HG03460 (cell line): ENCODE data around the gene MICAL2.

ENCODE experiments used
- ATAC-seq: cut with Tn5 transposase; IDR thresholded peaks from one replicate; pipeline ENCODE4 v1.9.1; 2021; ENCODE audit not compliant: unreplicated experiment

MICAL2 gene

DNA sequence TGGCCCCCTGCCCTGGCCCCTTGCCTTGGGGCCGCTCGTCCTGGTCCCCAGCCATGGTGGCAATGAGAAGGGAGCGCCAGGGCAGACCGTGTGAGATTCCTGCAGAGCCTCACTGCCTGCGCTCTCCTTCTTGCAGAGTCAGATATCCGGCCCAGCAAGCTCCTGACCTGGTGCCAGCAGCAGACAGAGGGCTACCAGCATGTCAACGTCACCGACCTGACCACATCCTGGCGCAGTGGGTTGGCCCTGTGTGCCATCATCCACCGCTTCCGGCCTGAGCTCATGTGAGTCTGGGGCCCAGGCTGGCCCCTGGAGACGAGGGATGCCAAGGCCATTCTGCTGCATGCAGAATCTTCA, 114.1 kb downstream of the MICAL2 start:
- peak; percentile 98 for ATAC-seq

DNA sequence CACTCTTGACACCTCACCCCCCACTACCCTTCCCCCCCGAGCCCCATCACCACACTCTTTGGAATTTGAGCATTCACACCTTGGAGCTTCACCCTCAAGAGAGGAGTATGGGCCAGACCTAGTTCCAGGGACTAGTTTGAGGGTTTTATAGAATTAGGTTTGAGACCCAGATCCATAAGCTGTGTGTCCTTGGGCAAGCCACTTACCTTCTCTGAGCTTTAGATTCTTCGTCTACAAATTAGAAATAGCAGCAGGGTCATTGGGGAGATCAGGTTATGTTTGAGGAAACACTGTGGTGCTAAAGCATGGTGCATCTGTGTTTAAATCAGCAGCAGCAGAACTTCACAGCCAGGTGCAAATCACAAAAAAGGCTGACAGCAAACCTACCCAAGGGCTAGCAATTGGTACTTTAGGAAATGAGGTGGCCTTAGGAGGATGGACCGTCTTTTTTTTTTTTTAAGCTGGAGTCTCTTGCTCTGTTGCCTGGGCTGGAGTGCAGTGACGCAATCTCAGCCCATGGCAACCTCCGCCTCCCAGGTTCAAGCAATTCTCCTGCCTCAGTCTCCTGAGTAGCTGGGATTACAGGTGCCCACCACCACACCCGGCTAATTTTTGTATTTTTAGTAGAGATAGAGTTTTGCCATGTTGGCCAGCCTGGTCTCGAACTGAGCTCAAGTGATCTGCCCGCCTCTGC, 114.8 kb downstream of the MICAL2 start:
- ATAC-seq, result no peak

DNA sequence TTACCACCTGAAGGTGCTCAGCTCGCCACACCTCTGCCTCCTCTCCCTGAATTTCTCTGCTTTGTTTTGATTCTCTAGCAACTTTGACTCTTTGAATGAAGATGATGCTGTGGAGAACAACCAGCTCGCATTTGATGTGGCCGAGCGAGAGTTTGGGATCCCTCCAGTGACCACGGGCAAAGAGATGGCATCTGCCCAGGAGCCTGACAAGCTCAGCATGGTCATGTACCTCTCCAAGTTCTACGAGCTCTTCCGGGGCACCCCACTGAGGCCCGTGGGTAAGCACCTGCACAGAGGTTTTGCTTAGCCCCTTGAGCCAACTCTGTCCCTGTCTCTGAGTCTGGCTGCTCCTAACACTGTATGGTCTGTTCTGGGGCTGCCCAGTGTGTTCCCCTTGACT, 115.7 kb downstream of the MICAL2 start:
- ATAC-seq, result no peak

- no peak for ATAC-seq
These were observed 119.2 kb downstream of the MICAL2 start for GRCh38 chr11:12229450-12230229.

DNA sequence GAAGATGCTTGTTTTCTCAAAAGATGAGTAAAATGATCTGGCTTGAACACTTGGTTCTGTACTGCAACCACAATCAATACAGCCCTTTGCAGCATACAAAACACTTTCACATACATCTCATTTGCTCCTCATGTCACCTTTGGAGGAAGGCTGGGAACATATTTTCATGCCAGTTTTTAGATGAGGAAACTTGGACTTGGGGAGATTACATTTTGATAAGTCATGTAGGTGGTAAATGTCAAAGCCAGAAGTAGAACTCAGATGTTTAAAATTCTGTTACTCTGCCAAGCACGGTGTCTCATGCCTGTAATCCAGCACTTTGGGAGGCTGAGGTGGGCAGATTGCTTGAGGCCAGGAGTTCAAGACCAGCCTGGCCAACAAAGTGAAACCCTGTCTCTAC, 121.8 kb downstream of the MICAL2 start:
- ATAC-seq, result no peak

DNA sequence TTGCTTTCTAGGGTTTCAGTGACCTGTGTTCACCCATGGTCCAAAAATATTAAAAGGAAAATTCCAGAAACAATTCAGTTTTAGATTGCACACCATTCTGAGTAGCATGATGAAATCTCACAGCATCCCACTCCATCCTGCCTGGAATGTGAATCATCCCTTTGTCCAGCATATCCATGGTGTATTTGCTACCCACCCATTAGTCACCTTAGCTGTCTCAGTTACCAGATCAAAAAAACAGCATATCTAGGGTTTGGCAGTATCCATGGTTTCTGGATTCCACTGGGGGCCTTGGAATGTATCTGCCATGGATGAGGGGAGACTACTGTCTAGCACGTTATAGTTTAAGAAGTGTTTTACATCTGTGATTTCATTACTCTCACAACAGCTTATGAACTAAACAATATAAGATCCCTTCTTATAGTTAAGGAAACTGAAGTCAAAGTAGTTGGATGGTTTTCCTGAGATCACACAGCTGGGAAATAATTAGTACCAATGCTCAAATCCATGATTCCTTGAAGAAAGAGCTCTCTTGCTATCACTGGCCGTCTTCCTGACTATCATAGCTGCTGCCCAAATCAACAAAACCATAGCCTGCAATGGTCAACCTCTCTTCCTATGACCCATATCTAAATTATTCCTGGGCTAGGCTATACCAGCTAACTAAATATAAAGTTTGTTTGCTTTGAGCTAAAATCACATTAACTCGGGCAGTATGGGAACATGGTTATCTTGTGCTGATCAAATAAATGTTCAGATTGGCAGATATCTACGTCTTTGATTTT, 122.6 kb downstream of the MICAL2 start:
- ATAC-seq, result no peak

DNA sequence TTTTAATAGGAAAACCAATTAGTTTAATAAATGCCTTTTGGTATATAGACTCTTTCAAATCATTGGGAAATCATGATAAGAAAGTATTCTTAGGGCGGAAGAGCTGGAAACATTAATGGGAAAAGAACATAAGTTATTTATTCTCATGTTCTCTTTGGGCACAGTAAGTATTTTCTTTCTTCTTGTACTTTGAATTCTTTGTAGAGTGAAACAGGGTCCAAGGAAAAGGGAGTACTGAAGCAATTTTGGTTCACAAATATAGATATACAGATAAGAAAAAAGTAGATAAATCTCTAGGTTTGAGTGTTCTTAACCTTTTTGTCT, 123.2 kb downstream of the MICAL2 start:
- no peak for ATAC-seq

GRCh38 chr11:12234221-12234620, 123.8 kb downstream of the MICAL2 start:
- ATAC-seq, result no peak

GRCh38 chr11:12235080-12235479, 124.7 kb downstream of the MICAL2 start:
- ATAC-seq, result no peak

GRCh38 chr11:12235553-12235946, 125.2 kb downstream of the MICAL2 start:
- peak; percentile 14 for ATAC-seq

DNA sequence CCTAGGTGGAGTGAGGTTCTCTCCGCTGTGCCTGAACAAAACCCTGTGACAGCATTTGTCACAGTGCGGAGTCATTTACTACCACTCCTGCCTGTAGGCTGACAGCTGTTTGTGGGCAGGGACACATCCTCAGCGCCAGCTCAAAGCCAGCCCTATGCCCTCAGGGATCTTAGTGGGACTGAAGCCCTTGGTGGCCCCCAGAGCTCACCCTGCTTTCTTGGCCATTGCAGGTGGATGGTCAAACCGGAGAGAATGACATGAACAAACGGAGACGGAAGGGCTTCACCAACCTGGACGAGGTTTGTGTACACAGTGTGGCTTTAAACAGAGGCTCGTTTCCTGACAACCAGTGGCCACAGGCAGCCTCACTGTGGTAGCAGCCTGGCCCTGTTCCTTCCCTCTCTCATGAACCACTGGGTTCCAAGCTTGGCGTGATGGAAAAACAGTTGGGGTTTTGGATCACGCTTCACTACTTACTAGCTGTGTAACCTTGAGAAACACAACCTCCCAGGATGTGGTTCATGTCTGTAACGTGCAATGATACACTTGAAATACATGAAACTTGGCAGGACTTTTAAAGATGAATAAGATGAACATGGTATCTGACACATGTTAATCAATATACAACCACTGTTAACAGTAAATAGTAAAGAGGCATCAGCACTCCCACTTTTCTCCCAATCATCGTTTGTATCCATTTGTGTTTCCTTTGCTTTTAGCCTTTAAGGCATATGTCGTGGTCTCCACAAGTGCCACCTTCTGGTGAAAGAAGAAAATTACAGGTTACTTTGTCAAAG, 125.8 kb downstream of the MICAL2 start:
- ATAC-seq, result peak; percentile 80

DNA sequence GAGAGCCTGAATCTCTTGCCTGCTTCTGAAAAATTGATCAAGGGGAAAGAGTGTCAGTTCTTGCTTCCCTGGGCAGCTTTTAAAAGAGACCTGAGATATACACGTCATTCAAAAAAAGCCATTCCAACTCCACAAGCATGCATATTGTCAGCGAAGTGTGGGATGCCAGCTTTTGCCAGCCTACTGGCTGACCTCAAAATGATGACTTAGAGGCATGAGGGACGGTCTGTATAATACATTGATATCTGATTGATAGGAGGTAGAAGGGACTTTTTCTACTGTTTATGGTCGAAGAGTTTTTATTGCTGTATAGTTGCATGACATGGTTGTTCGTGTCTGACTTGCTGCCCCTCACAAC, 126.3 kb downstream of the MICAL2 start:
- no peak for ATAC-seq

- ATAC-seq, result no peak
These were observed 127.0 kb downstream of the MICAL2 start for GRCh38 chr11:12237381-12237784.

DNA sequence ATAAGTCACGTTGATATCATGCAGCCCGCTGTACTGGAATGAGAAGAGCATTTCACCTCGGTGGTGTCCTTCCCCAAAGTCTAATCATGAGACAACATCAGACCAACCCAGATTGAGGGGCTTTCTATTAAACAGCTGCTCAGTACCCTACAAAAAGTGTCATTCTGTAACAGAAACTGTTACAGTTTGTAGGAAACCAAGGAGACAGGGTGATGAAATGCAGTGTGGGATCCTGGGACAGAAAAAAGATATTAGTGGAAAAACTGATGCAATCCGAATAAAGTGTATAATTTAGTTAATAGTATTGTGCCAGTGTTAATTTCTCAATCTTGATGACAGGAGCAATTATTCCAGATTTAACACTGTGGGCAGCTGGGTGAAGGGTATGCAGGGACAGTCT, 128.0 kb downstream of the MICAL2 start:
- no peak for ATAC-seq

- no peak for ATAC-seq
These were observed 129.0 kb downstream of the MICAL2 start for GRCh38 chr11:12239396-12239795.

DNA sequence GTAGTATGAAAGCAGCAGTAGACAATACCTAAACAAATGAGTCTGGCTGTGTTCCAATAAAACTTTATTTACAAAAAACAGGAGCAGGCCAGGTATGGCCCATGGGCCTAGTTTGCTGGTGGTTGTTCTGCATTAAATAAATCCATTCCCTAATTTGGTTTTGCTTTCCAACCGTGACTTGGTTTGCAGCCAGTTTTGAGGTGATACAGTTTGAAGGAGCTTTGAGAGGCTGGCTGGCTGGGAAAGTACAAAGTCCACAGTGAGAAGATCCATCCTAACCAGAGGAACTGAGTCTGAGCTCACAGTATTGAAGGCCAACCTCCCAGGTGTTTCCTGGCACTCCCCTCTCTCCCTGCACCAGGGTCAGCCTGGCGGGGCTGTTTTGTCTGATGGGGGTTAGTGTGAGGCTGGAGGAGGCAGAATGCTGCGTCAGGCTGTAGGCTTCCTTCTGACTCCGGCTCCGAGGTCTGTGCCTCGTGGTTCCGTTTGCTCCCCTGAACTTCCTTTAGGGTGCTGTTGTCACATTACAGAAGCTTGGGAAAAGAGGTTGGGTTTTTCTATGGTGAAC, 129.5 kb downstream of the MICAL2 start:
- ATAC-seq, result no peak

- ATAC-seq, result no peak
These were observed 130.3 kb downstream of the MICAL2 start for GRCh38 chr11:12240677-12241076.

DNA sequence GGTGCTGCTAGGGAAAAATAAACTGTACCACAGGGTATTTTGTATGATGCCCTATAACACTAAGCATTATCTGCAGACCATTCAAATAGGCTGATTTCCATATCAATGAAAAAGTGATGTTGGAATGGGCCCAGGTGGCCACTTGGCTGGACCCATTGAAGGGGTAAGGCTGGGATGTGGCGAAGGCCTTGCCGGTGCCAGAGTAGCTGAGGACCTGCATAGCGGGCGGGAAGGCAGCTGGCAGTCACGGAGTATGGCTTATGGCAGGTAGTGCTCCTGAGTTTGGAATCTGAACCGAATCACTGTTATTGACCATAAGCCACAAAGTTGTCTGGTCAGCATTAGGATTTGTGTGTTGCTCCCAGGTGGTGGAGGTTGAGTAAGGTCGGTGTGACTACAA, 131.0 kb downstream of the MICAL2 start:
- ATAC-seq, result no peak

GRCh38 chr11:12241971-12242672, 131.7 kb downstream of the MICAL2 start:
- no peak for ATAC-seq

DNA sequence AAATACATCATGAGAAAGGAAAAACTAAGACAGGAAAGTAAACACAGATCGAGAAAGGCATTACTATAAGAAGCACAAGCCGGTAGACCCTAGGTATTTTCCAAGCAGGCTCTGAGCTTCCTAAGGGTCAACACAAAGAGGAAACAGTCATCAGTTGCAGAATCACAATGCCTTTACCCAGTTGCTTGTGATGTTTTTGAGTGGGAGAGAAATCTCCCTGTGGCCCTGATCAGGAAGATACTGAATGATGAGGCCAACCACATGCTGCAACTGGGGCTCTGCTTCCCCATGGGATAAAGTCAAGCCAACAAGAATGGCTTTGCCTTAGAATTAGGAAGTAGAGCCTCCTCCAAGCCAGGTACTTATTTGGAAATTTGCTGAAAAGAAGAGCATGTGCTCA, 132.6 kb downstream of the MICAL2 start:
- ATAC-seq, result no peak
